ENCODE data around the gene L3MBTL1.

DNA sequence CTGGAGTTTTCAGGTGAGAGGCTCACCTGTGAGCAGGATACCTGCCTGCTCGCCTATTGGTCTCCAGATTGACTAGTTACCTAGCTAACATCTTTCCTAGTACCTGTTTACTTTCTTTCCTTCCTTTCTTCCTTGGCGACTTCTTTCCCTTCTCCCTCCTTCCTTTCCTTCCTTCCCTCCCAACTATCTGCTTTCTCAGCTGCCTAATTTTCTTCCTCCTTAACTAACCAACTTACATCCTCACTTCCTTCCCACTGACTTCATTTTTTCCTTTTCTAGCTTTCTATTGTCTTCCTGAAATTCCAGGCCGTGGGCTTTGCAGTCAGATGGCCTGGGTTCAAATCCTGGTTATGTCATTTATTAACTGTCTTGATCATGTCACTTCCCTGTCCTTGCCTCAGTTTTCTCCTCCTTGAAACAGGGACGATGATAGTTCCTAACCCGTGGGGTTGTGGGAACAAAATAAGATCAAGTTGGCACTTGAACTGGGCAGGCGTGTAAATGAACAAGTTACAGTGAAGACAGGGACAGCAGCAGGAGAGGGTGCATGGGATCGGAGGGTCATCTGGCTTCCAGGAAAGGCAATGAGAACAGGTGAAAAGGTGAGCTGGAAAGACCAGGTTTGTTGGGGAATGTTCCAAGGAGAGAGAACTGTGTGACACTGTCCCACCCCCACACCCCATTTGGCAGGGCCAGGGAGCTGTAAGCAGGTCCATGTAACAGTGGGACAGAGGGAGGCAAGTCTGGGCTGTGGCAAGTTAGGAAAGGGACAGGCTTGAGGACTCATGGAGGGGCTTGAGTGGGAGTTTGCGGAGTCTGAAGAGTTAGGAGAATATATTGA lies 51.9 kb downstream of the L3MBTL1 start:
- TF ChIP-seq POLR2A (IDR thresholded peaks at IDR 0.05; ENCODE audit: low read depth, low read length) = no peak
- TF ChIP-seq, protein P1, sequence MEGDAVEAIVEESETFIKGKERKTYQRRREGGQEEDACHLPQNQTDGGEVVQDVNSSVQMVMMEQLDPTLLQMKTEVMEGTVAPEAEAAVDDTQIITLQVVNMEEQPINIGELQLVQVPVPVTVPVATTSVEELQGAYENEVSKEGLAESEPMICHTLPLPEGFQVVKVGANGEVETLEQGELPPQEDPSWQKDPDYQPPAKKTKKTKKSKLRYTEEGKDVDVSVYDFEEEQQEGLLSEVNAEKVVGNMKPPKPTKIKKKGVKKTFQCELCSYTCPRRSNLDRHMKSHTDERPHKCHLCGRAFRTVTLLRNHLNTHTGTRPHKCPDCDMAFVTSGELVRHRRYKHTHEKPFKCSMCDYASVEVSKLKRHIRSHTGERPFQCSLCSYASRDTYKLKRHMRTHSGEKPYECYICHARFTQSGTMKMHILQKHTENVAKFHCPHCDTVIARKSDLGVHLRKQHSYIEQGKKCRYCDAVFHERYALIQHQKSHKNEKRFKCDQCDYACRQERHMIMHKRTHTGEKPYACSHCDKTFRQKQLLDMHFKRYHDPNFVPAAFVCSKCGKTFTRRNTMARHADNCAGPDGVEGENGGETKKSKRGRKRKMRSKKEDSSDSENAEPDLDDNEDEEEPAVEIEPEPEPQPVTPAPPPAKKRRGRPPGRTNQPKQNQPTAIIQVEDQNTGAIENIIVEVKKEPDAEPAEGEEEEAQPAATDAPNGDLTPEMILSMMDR (conservative IDR thresholded peaks at IDR 0.05; ENCODE audit: low read depth, low read length) = no peak
- no peak for TF ChIP-seq USF2 (IDR thresholded peaks at IDR 0.05; ENCODE audit: low read depth, low read length)
- TF ChIP-seq CEBPB (IDR thresholded peaks at IDR 0.05; ENCODE audit: low read depth, low read length) = no peak
- no peak for TF ChIP-seq BHLHE40 (IDR thresholded peaks at IDR 0.05; ENCODE audit: low read depth, low read length)
- no peak for TF ChIP-seq RAD21 (IDR thresholded peaks at IDR 0.05; ENCODE audit: low read length)
- no peak for TF ChIP-seq ELK1 (IDR thresholded peaks at IDR 0.05; ENCODE audit: borderline replicate concordance, low read depth, low read length)
- TF ChIP-seq MXI1 (IDR thresholded peaks at IDR 0.05; ENCODE audit: borderline replicate concordance, low read depth, low read length) = no peak
- no peak for TF ChIP-seq RCOR1 (IDR thresholded peaks at IDR 0.05; ENCODE audit: insufficient replicate concordance, low read length)
- TF ChIP-seq SMC3 (IDR thresholded peaks at IDR 0.05; ENCODE audit: low read depth, low read length) = no peak
- TF ChIP-seq MAFK (IDR thresholded peaks at IDR 0.05; ENCODE audit: low read depth, low read length) = no peak
- TF ChIP-seq FOS (IDR thresholded peaks at IDR 0.05; ENCODE audit: low read depth, low read length) = no peak
- TF ChIP-seq MAZ (IDR thresholded peaks at IDR 0.05; ENCODE audit: borderline replicate concordance, low read depth, low read length) = no peak

Measured in IMR-90 (cell line).